ENCODE results near the gene POMGNT2.

POMGNT2 gene

DNA sequence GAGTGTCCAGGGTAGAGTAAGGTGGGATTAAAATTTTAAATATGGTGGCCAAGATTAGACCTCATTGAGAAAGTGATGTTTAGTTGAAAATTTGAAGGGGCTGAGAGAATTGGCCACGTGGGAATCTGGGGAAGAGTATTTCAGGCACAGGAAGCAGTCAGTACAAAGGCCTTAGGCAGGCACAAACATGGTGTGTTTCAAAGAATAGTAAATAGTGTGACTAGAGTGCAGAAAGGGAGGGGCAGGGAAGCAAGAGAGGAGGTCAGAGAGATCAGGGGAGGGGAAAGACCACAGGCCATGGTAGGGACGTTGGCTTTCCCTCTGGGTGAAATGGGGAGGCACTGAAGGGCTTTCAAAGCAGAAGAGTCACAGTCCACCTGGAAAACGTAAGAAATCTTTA lies 36.6 kb upstream of the POMGNT2 start:
- CTCF ChIA-PET, result interaction anchor here (0.6 kb wide), 1 partner anchor 44 kb away, joined by 4 read pairs; no protein-coding TSS in a partner anchor
- Histone ChIP-seq H3K36me3 (ENCODE audit: control insufficient read depth in 2 of 2, insufficient read depth in 1 of 2, low read length in 2 of 2) (no peaks in the 10 kb centered on the region), H3K27ac (ENCODE audit: extremely low read depth, low read depth, low read length) (no peak overlapping the region), H3K4me1 (ENCODE audit: control insufficient read depth, insufficient read depth, low read length) (no peaks in the 10 kb centered on the region), H3K4me3 (ENCODE audit: low read depth, low read length) (no peak overlapping the region), H3K9me3 (ENCODE audit: control insufficient read depth, insufficient read depth, low read depth, low read length) (no peaks in the 10 kb centered on the region)
- no peak for TF ChIP-seq GLIS2 (tag by site-specific recombination; IDR thresholded peaks at IDR 0.05)
- no peak for TF ChIP-seq KLF1 (tag by site-specific recombination; IDR thresholded peaks at IDR 0.05)
- TF ChIP-seq ZNF560 (tag by site-specific recombination; IDR thresholded peaks at IDR 0.05; ENCODE audit: borderline replicate concordance), result no peak
- TF ChIP-seq ZNF768 (tag by site-specific recombination; IDR thresholded peaks at IDR 0.05), result no peak
- TF ChIP-seq ZNF2 (tag by site-specific recombination; IDR thresholded peaks at IDR 0.05), result no peak
- TF ChIP-seq ZNF211 (tag by site-specific recombination; IDR thresholded peaks at IDR 0.05; ENCODE audit: low read depth), result no peak
- TF ChIP-seq ZNF223 (tag by site-specific recombination; IDR thresholded peaks at IDR 0.05), result no peak
- no peak for TF ChIP-seq RBAK (tag by site-specific recombination; IDR thresholded peaks at IDR 0.05)
- TF ChIP-seq, protein P1, sequence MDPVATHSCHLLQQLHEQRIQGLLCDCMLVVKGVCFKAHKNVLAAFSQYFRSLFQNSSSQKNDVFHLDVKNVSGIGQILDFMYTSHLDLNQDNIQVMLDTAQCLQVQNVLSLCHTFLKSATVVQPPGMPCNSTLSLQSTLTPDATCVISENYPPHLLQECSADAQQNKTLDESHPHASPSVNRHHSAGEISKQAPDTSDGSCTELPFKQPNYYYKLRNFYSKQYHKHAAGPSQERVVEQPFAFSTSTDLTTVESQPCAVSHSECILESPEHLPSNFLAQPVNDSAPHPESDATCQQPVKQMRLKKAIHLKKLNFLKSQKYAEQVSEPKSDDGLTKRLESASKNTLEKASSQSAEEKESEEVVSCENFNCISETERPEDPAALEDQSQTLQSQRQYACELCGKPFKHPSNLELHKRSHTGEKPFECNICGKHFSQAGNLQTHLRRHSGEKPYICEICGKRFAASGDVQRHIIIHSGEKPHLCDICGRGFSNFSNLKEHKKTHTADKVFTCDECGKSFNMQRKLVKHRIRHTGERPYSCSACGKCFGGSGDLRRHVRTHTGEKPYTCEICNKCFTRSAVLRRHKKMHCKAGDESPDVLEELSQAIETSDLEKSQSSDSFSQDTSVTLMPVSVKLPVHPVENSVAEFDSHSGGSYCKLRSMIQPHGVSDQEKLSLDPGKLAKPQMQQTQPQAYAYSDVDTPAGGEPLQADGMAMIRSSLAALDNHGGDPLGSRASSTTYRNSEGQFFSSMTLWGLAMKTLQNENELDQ (tag by site-specific recombination; IDR thresholded peaks at IDR 0.05; ENCODE audit: low read depth), result no peak
- TF ChIP-seq ZNF202 (tag by site-specific recombination; IDR thresholded peaks at IDR 0.05; ENCODE audit: borderline replicate concordance), result no peak
- POLR2A ChIA-PET, result no interaction called here

GRCh38 chr3:43138488-43139231 lies 32.8 kb upstream of the POMGNT2 start:
- ChIA-PET POLR2A (no interaction called here), CTCF (no interaction called here)
- Histone ChIP-seq H3K36me3 (ENCODE audit: control insufficient read depth in 2 of 2, insufficient read depth in 1 of 2, low read length in 2 of 2) (no peaks in the 10 kb centered on the region), H3K4me1 (ENCODE audit: control insufficient read depth, insufficient read depth, low read length) (no peaks in the 10 kb centered on the region), H3K27ac (ENCODE audit: extremely low read depth, low read depth, low read length) (no peak overlapping the region), H3K4me3 (ENCODE audit: low read depth, low read length) (no peak overlapping the region), H3K9me3 (ENCODE audit: control insufficient read depth, insufficient read depth, low read depth, low read length) (no peaks in the 10 kb centered on the region)
- TF ChIP-seq, protein P2, sequence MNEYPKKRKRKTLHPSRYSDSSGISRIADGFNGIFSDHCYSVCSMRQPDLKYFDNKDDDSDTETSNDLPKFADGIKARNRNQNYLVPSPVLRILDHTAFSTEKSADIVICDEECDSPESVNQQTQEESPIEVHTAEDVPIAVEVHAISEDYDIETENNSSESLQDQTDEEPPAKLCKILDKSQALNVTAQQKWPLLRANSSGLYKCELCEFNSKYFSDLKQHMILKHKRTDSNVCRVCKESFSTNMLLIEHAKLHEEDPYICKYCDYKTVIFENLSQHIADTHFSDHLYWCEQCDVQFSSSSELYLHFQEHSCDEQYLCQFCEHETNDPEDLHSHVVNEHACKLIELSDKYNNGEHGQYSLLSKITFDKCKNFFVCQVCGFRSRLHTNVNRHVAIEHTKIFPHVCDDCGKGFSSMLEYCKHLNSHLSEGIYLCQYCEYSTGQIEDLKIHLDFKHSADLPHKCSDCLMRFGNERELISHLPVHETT (tag by site-specific recombination; IDR thresholded peaks at IDR 0.05), result no peak
- peak; percentile 95 for TF ChIP-seq ZNF677 (tag by site-specific recombination; IDR thresholded peaks at IDR 0.05)

DNA sequence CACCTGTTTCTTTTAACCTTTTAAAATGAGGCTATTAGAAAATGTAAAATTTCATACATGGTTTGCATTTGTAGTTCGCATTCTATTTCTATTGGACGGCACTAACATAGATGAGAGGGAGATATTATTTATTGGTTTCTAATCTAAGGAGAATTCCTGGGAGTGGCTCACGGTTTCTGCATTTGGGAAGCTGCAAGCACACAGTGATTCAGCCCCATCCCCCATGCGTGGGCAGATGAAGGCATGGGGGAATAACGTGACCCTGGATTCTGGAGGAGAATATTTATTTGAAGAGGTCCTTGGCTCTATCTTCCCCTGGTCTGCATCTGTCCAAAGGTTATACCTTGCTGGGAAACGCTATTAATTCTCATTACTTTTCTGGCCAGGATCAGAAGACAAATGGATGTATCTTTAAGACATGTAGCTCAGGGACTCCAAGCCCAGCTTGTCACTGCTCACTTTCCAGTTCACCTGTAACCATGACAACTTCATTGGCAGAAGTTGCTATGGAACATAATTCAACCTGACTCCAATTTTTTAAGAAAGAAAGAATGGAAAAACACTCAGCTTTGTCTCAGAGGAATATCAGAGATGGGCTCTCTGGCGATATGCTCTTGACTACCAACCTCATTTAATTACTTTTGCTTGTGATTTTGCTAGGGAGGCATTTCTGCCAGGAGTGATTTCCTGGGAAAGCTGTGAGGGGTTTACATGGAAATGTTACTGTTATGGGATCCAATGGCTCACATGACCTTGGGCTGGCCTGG lies 27.2 kb upstream of the POMGNT2 start:
- ChIA-PET CTCF (interaction anchor here (0.7 kb wide), 1 partner anchor 1078 kb away, joined by 3 read pairs; no protein-coding TSS in a partner anchor), POLR2A (interaction anchor here (0.6 kb wide), 1 partner anchor 91 kb away, joined by 6 read pairs; no protein-coding TSS in a partner anchor)
- no peak for TF ChIP-seq ZNF423 (tag by site-specific recombination; IDR thresholded peaks at IDR 0.05)
- TF ChIP-seq SP3 (tag by site-specific recombination; IDR thresholded peaks at IDR 0.05), result no peak
- Histone ChIP-seq H3K36me3 (ENCODE audit: control insufficient read depth in 2 of 2, insufficient read depth in 1 of 2, low read length in 2 of 2) (no peaks in the 10 kb centered on the region), H3K4me1 (ENCODE audit: control insufficient read depth, insufficient read depth, low read length) (no peaks in the 10 kb centered on the region), H3K4me3 (ENCODE audit: low read depth, low read length) (no peak overlapping the region), H3K27ac (ENCODE audit: extremely low read depth, low read depth, low read length) (no peak overlapping the region), H3K9me3 (ENCODE audit: control insufficient read depth, insufficient read depth, low read depth, low read length) (no peaks in the 10 kb centered on the region)
